ENCODE data around the gene ETV7.

The ETV7 gene

GRCh38 chr6:36387440-36388303 lies at the start of gene ETV7:
ETV7 (minus strand) TSS chr6:36387669; CDS start chr6:36387541, 128 bp downstream.
- Histone ChIP-seq H3K4me1 (peaks cover 23% of the 10 kb centered on the region), H4K20me1 (peaks cover 21% of the 10 kb centered on the region), H3K4me3 (peak within 1 kb of the TSS; percentile 62), H3K27me3 (peaks cover 53% of the 10 kb centered on the region), H3K27ac (no peak within 1 kb of the TSS), H3K36me3 (no peaks in the 10 kb centered on the region), H3K9me3 (no peaks in the 10 kb centered on the region), H3K4me2 (peak within 1 kb of the TSS; percentile 90), H3K9ac (peak within 1 kb of the TSS; percentile 22; the same call in 1 of the 2 replicates)
- TF ChIP-seq Cebpa-rat (IDR thresholded peaks at IDR 0.05) = no peak

- H4K20me1 ChIP-seq = no peaks in the 10 kb centered on the region
- H3K4me1 ChIP-seq = peaks cover 23% of the 10 kb centered on the region
- H3K36me3 ChIP-seq = no peaks in the 10 kb centered on the region
- no peak overlapping the region for H3K4me3 ChIP-seq
- H3K4me2 ChIP-seq = no peak overlapping the region
- H3K27ac ChIP-seq = no peak overlapping the region
- H3K9me3 ChIP-seq = no peaks in the 10 kb centered on the region
- no peaks in the 10 kb centered on the region for H3K27me3 ChIP-seq
- no peak overlapping the region for H3K9ac ChIP-seq
- no peak for TF ChIP-seq Cebpa-rat (IDR thresholded peaks at IDR 0.05)
These were observed 49.0 kb upstream of the ETV7 start for GRCh38 chr6:36436466-36436865.

- no peak overlapping the region for H3K9ac ChIP-seq
- no peak overlapping the region for H3K27ac ChIP-seq
- no peaks in the 10 kb centered on the region for H3K27me3 ChIP-seq
- H4K20me1 ChIP-seq = no peaks in the 10 kb centered on the region
- no peaks in the 10 kb centered on the region for H3K9me3 ChIP-seq
- no peak overlapping the region for H3K4me3 ChIP-seq
- no peak for TF ChIP-seq Cebpa-rat (IDR thresholded peaks at IDR 0.05)
- H3K4me2 ChIP-seq = peak overlapping the region; percentile 33
- H3K4me1 ChIP-seq = peaks cover 15% of the 10 kb centered on the region; the same call in 1 of the 2 replicates
- no peaks in the 10 kb centered on the region for H3K36me3 ChIP-seq
These were observed 44.7 kb upstream of the ETV7 start for GRCh38 chr6:36432151-36432671.

- no peak overlapping the region for H3K4me2 ChIP-seq
- no peak overlapping the region for H3K27ac ChIP-seq
- peaks cover 15% of the 10 kb centered on the region; the same call in 1 of the 2 replicates for H3K4me1 ChIP-seq
- no peaks in the 10 kb centered on the region for H3K9me3 ChIP-seq
- H3K9ac ChIP-seq = no peak overlapping the region
- H4K20me1 ChIP-seq = no peaks in the 10 kb centered on the region
- H3K4me3 ChIP-seq = no peak overlapping the region
- TF ChIP-seq Cebpa-rat (IDR thresholded peaks at IDR 0.05) = no peak
- no peaks in the 10 kb centered on the region for H3K27me3 ChIP-seq
- no peaks in the 10 kb centered on the region for H3K36me3 ChIP-seq
These were observed 43.7 kb upstream of the ETV7 start for GRCh38 chr6:36431197-36431596.

GRCh38 chr6:36430351-36430750 lies 42.9 kb upstream of the ETV7 start:
- Histone ChIP-seq H3K9me3 (no peaks in the 10 kb centered on the region), H3K4me2 (no peak overlapping the region), H3K27me3 (no peaks in the 10 kb centered on the region), H3K4me3 (no peak overlapping the region), H4K20me1 (no peaks in the 10 kb centered on the region), H3K9ac (no peak overlapping the region), H3K27ac (no peak overlapping the region), H3K4me1 (peaks cover 15% of the 10 kb centered on the region; the same call in 1 of the 2 replicates), H3K36me3 (no peaks in the 10 kb centered on the region)
- TF ChIP-seq Cebpa-rat (IDR thresholded peaks at IDR 0.05) = no peak

- no peak for TF ChIP-seq Cebpa-rat (IDR thresholded peaks at IDR 0.05)
- Histone ChIP-seq H3K36me3 (no peaks in the 10 kb centered on the region), H3K4me2 (no peak overlapping the region), H3K27me3 (no peaks in the 10 kb centered on the region), H3K4me3 (no peak overlapping the region), H3K9me3 (no peaks in the 10 kb centered on the region), H3K4me1 (peaks cover 15% of the 10 kb centered on the region; the same call in 1 of the 2 replicates), H3K27ac (no peak overlapping the region), H4K20me1 (no peaks in the 10 kb centered on the region), H3K9ac (no peak overlapping the region)
These were observed 41.4 kb upstream of the ETV7 start for GRCh38 chr6:36428911-36429310.

GRCh38 chr6:36426622-36427021 lies 39.2 kb upstream of the ETV7 start:
- Histone ChIP-seq H3K4me3 (no peak overlapping the region), H3K36me3 (no peaks in the 10 kb centered on the region), H3K27me3 (no peaks in the 10 kb centered on the region), H3K9ac (no peak overlapping the region), H3K27ac (no peak overlapping the region), H3K4me2 (no peak overlapping the region), H3K4me1 (peaks cover 11% of the 10 kb centered on the region), H4K20me1 (no peaks in the 10 kb centered on the region), H3K9me3 (no peaks in the 10 kb centered on the region)
- TF ChIP-seq Cebpa-rat (IDR thresholded peaks at IDR 0.05) = no peak

GRCh38 chr6:36423101-36423824 lies 35.8 kb upstream of the ETV7 start:
- H3K9ac ChIP-seq = peak overlapping the region; percentile 75
- no peaks in the 10 kb centered on the region for H3K9me3 ChIP-seq
- H3K36me3 ChIP-seq = no peaks in the 10 kb centered on the region
- peak overlapping the region; percentile 80 for H3K4me2 ChIP-seq
- no peaks in the 10 kb centered on the region for H4K20me1 ChIP-seq
- TF ChIP-seq Cebpa-rat (IDR thresholded peaks at IDR 0.05) = no peak
- peak overlapping the region; percentile 66 for H3K4me3 ChIP-seq
- peaks cover 9% of the 10 kb centered on the region for H3K4me1 ChIP-seq
- H3K27ac ChIP-seq = peak overlapping the region; percentile 61
- no peaks in the 10 kb centered on the region for H3K27me3 ChIP-seq

GRCh38 chr6:36422714-36423100 lies 35.2 kb upstream of the ETV7 start:
- H3K4me3 ChIP-seq = peak overlapping the region; percentile 66
- no peaks in the 10 kb centered on the region for H3K36me3 ChIP-seq
- H4K20me1 ChIP-seq = no peaks in the 10 kb centered on the region
- no peaks in the 10 kb centered on the region for H3K9me3 ChIP-seq
- no peak for TF ChIP-seq Cebpa-rat (IDR thresholded peaks at IDR 0.05)
- H3K4me2 ChIP-seq = peak overlapping the region; percentile 80
- H3K9ac ChIP-seq = peak overlapping the region; percentile 75
- peak overlapping the region; percentile 61 for H3K27ac ChIP-seq
- H3K4me1 ChIP-seq = peaks cover 9% of the 10 kb centered on the region
- no peaks in the 10 kb centered on the region for H3K27me3 ChIP-seq

- H3K4me2 ChIP-seq = no peak overlapping the region
- no peaks in the 10 kb centered on the region for H4K20me1 ChIP-seq
- H3K9me3 ChIP-seq = no peaks in the 10 kb centered on the region; the same call in 1 of the 2 replicates
- no peak for TF ChIP-seq Cebpa-rat (IDR thresholded peaks at IDR 0.05)
- no peak overlapping the region for H3K9ac ChIP-seq
- H3K27me3 ChIP-seq = no peaks in the 10 kb centered on the region
- H3K4me3 ChIP-seq = no peak overlapping the region
- H3K36me3 ChIP-seq = no peaks in the 10 kb centered on the region
- H3K27ac ChIP-seq = no peak overlapping the region
- peaks cover 9% of the 10 kb centered on the region for H3K4me1 ChIP-seq
These were observed 31.8 kb upstream of the ETV7 start for GRCh38 chr6:36419310-36419709.
